Measurements from ENCODE around the gene C1QTNF1. TPM values are rescaled to one million over a fixed set of nuclear protein-coding genes. Genes with fewer than 3 reads are reported as not detected.

The C1QTNF1 gene, protein sequence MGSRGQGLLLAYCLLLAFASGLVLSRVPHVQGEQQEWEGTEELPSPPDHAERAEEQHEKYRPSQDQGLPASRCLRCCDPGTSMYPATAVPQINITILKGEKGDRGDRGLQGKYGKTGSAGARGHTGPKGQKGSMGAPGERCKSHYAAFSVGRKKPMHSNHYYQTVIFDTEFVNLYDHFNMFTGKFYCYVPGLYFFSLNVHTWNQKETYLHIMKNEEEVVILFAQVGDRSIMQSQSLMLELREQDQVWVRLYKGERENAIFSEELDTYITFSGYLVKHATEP
- not detected for total RNA-seq
- 0.06 TPM for polyA plus RNA-seq (2013, experiment 1 of 2)
- polyA plus RNA-seq (2013, experiment 2 of 2), result 0.30 TPM
- 0 to 1.3 (median 0.07) reads per million in 172 experiments for total RNA-seq

DNA sequence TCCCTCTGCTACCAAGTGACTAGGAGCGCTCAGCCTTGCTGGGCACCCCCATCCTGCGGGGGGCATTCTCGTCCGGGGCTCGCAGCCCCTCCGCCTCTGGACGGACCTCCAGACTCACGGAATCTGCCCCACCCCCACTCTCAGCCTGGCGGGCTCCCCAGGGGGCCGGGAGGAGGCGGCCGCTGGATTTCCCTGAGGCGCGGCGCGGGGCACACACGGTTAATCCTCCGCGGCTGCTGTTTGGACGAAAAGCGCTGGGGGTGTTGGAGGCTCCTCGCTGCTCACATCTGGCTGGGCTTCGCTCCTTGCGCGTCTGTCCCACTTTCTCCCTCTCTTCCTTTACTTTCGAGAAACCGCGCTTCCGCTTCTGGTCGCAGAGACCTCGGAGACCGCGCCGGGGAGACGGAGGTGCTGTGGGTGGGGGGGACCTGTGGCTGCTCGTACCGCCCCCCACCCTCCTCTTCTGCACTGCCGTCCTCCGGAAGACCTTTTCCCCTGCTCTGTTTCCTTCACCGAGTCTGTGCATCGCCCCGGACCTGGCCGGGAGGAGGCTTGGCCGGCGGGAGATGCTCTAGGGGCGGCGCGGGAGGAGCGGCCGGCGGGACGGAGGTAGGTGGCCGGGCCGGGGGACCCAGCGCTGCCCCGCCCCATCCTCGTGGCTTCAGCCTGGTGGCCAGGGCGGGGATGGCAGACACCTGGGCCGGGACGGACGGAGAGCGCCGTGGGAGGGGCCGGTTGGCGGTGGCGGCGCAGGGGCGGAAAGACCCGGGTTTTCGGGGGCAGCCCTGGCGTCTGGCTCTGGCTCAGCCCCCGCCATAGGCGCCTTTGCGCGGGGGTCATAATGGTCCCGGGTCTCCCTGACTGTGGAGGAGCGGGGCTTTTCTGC is at the start of gene C1QTNF1:
C1QTNF1 (plus strand) TSS at position 284 of the 886 bp plus-strand sequence. CDS start 19,800 bp downstream, outside the sequence.
- Mint-ChIP-seq H3K36me3 (ENCODE audit: low read depth) (no peaks in the 10 kb centered on the region), H3K4me3 (peak within 1 kb of the TSS; percentile 85), H3K9me3 (no peaks in the 10 kb centered on the region), H3K27ac (no peak within 1 kb of the TSS), H3K4me1 (ENCODE audit: low read depth) (peaks cover 8% of the 10 kb centered on the region), H3K27me3 (peaks cover 51% of the 10 kb centered on the region)
- intact Hi-C loops (cut with DNase I, micrococcal nuclease), result no loop called here
- TF ChIP-seq, protein P1, sequence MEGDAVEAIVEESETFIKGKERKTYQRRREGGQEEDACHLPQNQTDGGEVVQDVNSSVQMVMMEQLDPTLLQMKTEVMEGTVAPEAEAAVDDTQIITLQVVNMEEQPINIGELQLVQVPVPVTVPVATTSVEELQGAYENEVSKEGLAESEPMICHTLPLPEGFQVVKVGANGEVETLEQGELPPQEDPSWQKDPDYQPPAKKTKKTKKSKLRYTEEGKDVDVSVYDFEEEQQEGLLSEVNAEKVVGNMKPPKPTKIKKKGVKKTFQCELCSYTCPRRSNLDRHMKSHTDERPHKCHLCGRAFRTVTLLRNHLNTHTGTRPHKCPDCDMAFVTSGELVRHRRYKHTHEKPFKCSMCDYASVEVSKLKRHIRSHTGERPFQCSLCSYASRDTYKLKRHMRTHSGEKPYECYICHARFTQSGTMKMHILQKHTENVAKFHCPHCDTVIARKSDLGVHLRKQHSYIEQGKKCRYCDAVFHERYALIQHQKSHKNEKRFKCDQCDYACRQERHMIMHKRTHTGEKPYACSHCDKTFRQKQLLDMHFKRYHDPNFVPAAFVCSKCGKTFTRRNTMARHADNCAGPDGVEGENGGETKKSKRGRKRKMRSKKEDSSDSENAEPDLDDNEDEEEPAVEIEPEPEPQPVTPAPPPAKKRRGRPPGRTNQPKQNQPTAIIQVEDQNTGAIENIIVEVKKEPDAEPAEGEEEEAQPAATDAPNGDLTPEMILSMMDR (IDR thresholded peaks at IDR 0.05), result peak; percentile 22
- Histone ChIP-seq H3K27me3 (ENCODE audit: control insufficient read depth in 1 of 2, insufficient read depth in 2 of 2, low read length in 2 of 2) (peaks cover 23 to 33% of the 10 kb centered on the region in 2 experiments), H3K9me3 (ENCODE audit: control insufficient read depth in 1 of 2, insufficient read depth in 1 of 2, low read length in 2 of 2) (no peaks in the 10 kb centered on the region), H3K36me3 (ENCODE audit: insufficient read depth, low read length) (no peaks in the 10 kb centered on the region), H3K27ac (ENCODE audit: low read depth in 1 of 2, low read length in 2 of 2) (no peak within 1 kb of the TSS), H3K4me1 (ENCODE audit: insufficient read depth, low read length) (peaks cover 18% of the 10 kb centered on the region), H3K4me3 (ENCODE audit: low read length) (peak within 1 kb of the TSS; percentile 59)
- POLR2A ChIA-PET, result no interaction called here
- ATAC-seq (ENCODE audit: poor library complexity), result peak; percentile 71
- CTCF ChIA-PET, result no interaction called here
- DNase-seq, result peak in 8 of 14 experiments; percentile 19 to 65 (median 32)

DNA sequence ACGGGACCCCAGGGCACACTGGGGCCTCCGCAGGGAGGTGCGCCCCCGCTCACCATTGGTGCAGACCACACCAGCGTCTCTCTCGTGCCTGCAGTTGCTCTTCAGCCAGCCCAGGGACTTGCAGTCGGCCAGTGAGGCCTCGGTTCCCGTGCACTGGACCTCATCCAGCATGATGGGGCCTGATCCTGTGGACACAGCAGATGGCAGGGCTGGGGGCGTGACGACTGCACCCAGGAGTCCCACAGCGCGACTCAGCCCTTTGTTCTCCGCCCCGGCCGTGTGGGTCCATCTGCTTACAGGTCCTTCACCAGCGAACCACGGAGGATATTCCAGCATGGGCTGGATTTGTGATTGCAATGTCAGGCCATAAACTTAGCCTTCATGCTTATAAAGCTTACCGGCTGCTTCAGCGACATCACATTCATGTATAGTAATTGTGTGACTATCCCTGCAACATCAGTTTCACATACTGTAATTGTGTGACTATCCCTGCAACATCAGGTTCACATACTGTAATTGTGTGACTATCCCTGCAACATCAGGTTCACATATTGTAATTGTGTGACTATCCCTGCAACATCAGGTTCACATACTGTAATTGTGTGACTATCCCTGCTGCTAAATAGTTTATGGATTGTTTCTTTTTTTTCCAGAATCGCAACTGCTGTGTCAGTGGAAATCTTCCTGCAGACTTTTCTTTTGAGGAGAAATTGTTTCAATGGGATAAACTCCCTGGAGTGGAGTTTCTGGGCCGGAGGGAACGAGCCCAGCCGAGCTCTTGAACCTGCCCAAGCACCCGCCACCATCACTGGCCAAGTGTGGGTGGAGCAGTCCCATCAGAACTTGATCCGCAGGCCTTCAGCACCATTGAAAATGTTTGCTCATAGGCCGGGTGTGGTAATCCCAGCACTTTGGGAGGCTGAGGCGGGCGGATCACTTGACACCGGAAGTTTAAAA is 49.1 kb upstream of the C1QTNF1 start:
- intact Hi-C loops (cut with DNase I, micrococcal nuclease), result no loop called here
- H3K27ac ChIP-seq (ENCODE audit: low read depth in 1 of 2, low read length in 2 of 2), result no peak overlapping the region
- CTCF ChIA-PET, result no interaction called here
- POLR2A ChIA-PET, result no interaction called here
- Mint-ChIP-seq H3K36me3 (ENCODE audit: low read depth) (peaks cover 26% of the 10 kb centered on the region), H3K4me1 (ENCODE audit: low read depth) (peaks cover 18% of the 10 kb centered on the region), H3K4me3 (no peak overlapping the region), H3K27me3 (no peaks in the 10 kb centered on the region), H3K27ac (no peak overlapping the region), H3K9me3 (no peaks in the 10 kb centered on the region)
- H3K27me3 ChIP-seq (ENCODE audit: control insufficient read depth in 1 of 2, insufficient read depth in 2 of 2, low read length in 2 of 2), result no peaks in the 10 kb centered on the region
- H3K4me1 ChIP-seq (ENCODE audit: insufficient read depth, low read length), result peaks cover 54% of the 10 kb centered on the region
- ATAC-seq (ENCODE audit: poor library complexity) (no peak), DNase-seq (no peak)
- H3K36me3 ChIP-seq (ENCODE audit: insufficient read depth, low read length), result peaks cover 17% of the 10 kb centered on the region
- H3K9me3 ChIP-seq (ENCODE audit: control insufficient read depth in 1 of 2, insufficient read depth in 1 of 2, low read length in 2 of 2), result peaks cover 0 to 9% of the 10 kb centered on the region in 2 experiments
- TF ChIP-seq, protein P1 (IDR thresholded peaks at IDR 0.05), result no peak
- no peak overlapping the region for H3K4me3 ChIP-seq (ENCODE audit: low read length)

All from CD4-positive, alpha-beta T cell (primary cell).